GM21528 (cell line): Measurements from ENCODE around the gene ZNF582.
"Not testable (repeated sequence)": the region's sequence is repeated elsewhere in the genome, so short reads cannot be mapped to it uniquely, and the experiment has no call there.

Experiments used
- ATAC-seq: cut with Tn5 transposase; IDR thresholded peaks from one replicate; pipeline ENCODE4 v1.9.1; 2021; ENCODE audit warnings: mild to moderate bottlenecking, moderate library complexity; ENCODE audit not compliant: unreplicated experiment, low FRiP score

ZNF582 gene

GRCh38 chr19:56355517-56355916 is 37.8 kb downstream of the ZNF582 start:
- ATAC-seq = no peak

- no peak for ATAC-seq
Observed at GRCh38 chr19:56351208-56351607, 42.1 kb downstream of the ZNF582 start.

GRCh38 chr19:56350416-56351045 is 42.8 kb downstream of the ZNF582 start:
- ATAC-seq = no peak

- ATAC-seq = no peak
Observed at GRCh38 chr19:56348289-56348877, 45.0 kb downstream of the ZNF582 start.

- no peak for ATAC-seq
Observed at GRCh38 chr19:56347163-56347778, 46.1 kb downstream of the ZNF582 start.

- ATAC-seq = no peak
Observed at GRCh38 chr19:56341948-56342347, 51.4 kb downstream of the ZNF582 start.

- ATAC-seq = not testable (repeated sequence)
Observed at GRCh38 chr19:56339031-56339430, 54.3 kb downstream of the ZNF582 start.

GRCh38 chr19:56337077-56337476 is 56.3 kb downstream of the ZNF582 start:
- not testable (repeated sequence) for ATAC-seq

GRCh38 chr19:56335371-56335770 is 58.0 kb downstream of the ZNF582 start:
- ATAC-seq = not testable (repeated sequence)

GRCh38 chr19:56333506-56333905 is 59.8 kb downstream of the ZNF582 start:
- ATAC-seq = no peak
